Endodermal cell (in vitro differentiated cells): ENCODE measurements around the gene C1orf94. TPM values are rescaled to one million over a fixed set of nuclear protein-coding genes. Genes with fewer than 3 reads are reported as not detected.

Source experiments
- DNase-seq: peaks from one replicate; pipeline ENCODE4 v3.0.0-alpha.2; 2017
- H3K27ac ChIP-seq: 2 replicates; pipeline ENCODE4 v1.5.1; 2013; ENCODE audit warnings: mild to moderate bottlenecking, low read depth, low read length, moderate library complexity
- H3K27me3 ChIP-seq: 2 replicates; pipeline ENCODE4 v1.6.1; 2013; ENCODE audit warnings: mild to moderate bottlenecking, low read length, moderate library complexity; ENCODE audit not compliant: insufficient read depth, control insufficient read depth, poor library complexity, severe bottlenecking
- H3K36me3 ChIP-seq: 2 replicates; pipeline ENCODE4 v1.7.0; 2013; ENCODE audit warnings: mild to moderate bottlenecking, low read length, moderate library complexity; ENCODE audit not compliant: control insufficient read depth, insufficient read depth
- H3K4me1 ChIP-seq: one replicate; pipeline ENCODE4 v1.7.0; 2013; ENCODE audit warnings: low read length; ENCODE audit not compliant: control insufficient read depth, insufficient read depth
- H3K4me3 ChIP-seq: 2 replicates; pipeline ENCODE4 v1.5.1; 2013; ENCODE audit warnings: mild to moderate bottlenecking, low read length, moderate library complexity
- H3K9ac ChIP-seq: 2 replicates; pipeline ENCODE4 v1.6.1; 2013; ENCODE audit warnings: mild to moderate bottlenecking, low read length, moderate library complexity; ENCODE audit not compliant: poor library complexity, severe bottlenecking; ENCODE audit errors: extremely low read depth
- H3K9me3 ChIP-seq: 2 replicates; pipeline ENCODE4 v1.6.1; 2013; ENCODE audit warnings: mild to moderate bottlenecking, low read length, moderate library complexity; ENCODE audit not compliant: control insufficient read depth
- H3K27ac Mint-ChIP-seq: 2 replicates; pipeline ENCODE4 v1.8.0; 2020; ENCODE audit warnings: mixed read lengths
- H3K27me3 Mint-ChIP-seq: 2 replicates; pipeline ENCODE4 v1.8.0; 2021; ENCODE audit warnings: mild to moderate bottlenecking, mixed read lengths; ENCODE audit not compliant: insufficient read depth
- H3K36me3 Mint-ChIP-seq: 2 replicates; pipeline ENCODE4 v1.8.0; 2020; ENCODE audit warnings: low read depth, mixed read lengths
- H3K4me1 Mint-ChIP-seq: 2 replicates; pipeline ENCODE4 v1.8.0; 2020; ENCODE audit warnings: mixed read lengths
- H3K4me3 Mint-ChIP-seq: 2 replicates; pipeline ENCODE4 v1.8.0; 2020; ENCODE audit warnings: mild to moderate bottlenecking, moderate library complexity, mixed read lengths
- H3K9me3 Mint-ChIP-seq: 2 replicates; pipeline ENCODE4 v1.8.0; 2020; ENCODE audit warnings: mild to moderate bottlenecking, mixed read lengths
- CTCF ChIP-seq: fragments of 200-600 bp; sonication (generic); conservative IDR thresholded peaks from 2 replicates; pipeline ENCODE4 v1.5.0; 2021; ENCODE audit warnings: antibody characterized with exemption, mild to moderate bottlenecking
- WGBS, 2 experiments: methylation state at CpG; one replicate each; pipeline versions ENCODE4 v1.1.5 to v1.1.7; 2013; ENCODE audit warnings: missing lambda C conversion rate in 2 of 2, mixed read lengths in 1 of 2; ENCODE audit not compliant: insufficient coverage in 1 of 2, insufficient read length in 1 of 2; 5-methylcytosine and 5-hydroxymethylcytosine counted together
- total RNA-seq, 2 donors: library from RNA; stranded (reverse); fragmentation: NEBNext Ultra II Directional in 1 of 2; extraction: Animal tissue kit (Norgen Biotek cat#: 25700) in 1 of 2; gene quantifications; 2 replicates in 1 of 2; 3 replicates in 1 of 2; pipeline ENCODE4 v1.2.1, GENCODE V29; 2021

Gene C1orf94
- total RNA-seq, 2 donors from 2014 or later, result 0.15 to 0.29 TPM

GRCh38 chr1:34140011-34140676 is 36.6 kb upstream of the C1orf94 start:
- 67 to 100% methylated on average over 1 to 6 of the region's 7 CpGs for WGBS, 2 experiments

GRCh38 chr1:34143975-34144374 is 32.7 kb upstream of the C1orf94 start:
- Mint-ChIP-seq H3K27me3 (peaks cover 48% of the 10 kb centered on the region), H3K9me3 (no peaks in the 10 kb centered on the region), H3K27ac (no peak overlapping the region), H3K4me3 (no peak overlapping the region), H3K4me1 (peaks cover 7% of the 10 kb centered on the region), H3K36me3 (no peaks in the 10 kb centered on the region)
- WGBS, 2 experiments, result 93 to 100% methylated on average over 1 to 2 of the region's 2 CpGs
- Histone ChIP-seq H3K27me3 (peaks cover 15% of the 10 kb centered on the region), H3K4me1 (peaks cover 1% of the 10 kb centered on the region), H3K9ac (no peak overlapping the region), H3K27ac (no peak overlapping the region), H3K4me3 (no peak overlapping the region), H3K9me3 (no peaks in the 10 kb centered on the region), H3K36me3 (no peaks in the 10 kb centered on the region)
- TF ChIP-seq CTCF, result no peak
- no peak for DNase-seq

More at GRCh38 chr1:34140011-34140676, 36.6 kb upstream of the C1orf94 start:
- H3K9me3 Mint-ChIP-seq, result no peaks in the 10 kb centered on the region
- H3K27me3 Mint-ChIP-seq, result peaks cover 16% of the 10 kb centered on the region
- no peaks in the 10 kb centered on the region for H3K27me3 ChIP-seq
- H3K27ac Mint-ChIP-seq, result no peak overlapping the region
- H3K9me3 ChIP-seq, result no peaks in the 10 kb centered on the region
- H3K9ac ChIP-seq, result no peak overlapping the region
- DNase-seq, result peak; percentile 38
- H3K36me3 Mint-ChIP-seq, result no peaks in the 10 kb centered on the region
- H3K4me1 Mint-ChIP-seq, result no peaks in the 10 kb centered on the region
- no peak overlapping the region for H3K4me3 ChIP-seq
- TF ChIP-seq CTCF, result no peak
- no peaks in the 10 kb centered on the region for H3K36me3 ChIP-seq
- H3K4me3 Mint-ChIP-seq, result no peak overlapping the region
- no peaks in the 10 kb centered on the region for H3K4me1 ChIP-seq
- H3K27ac ChIP-seq, result no peak overlapping the region

GRCh38 chr1:34144766-34145165 is 31.9 kb upstream of the C1orf94 start:
- H3K4me1 ChIP-seq, result peaks cover 2% of the 10 kb centered on the region
- H3K27me3 ChIP-seq, result peaks cover 15% of the 10 kb centered on the region
- Mint-ChIP-seq H3K36me3 (no peaks in the 10 kb centered on the region), H3K4me3 (no peak overlapping the region), H3K9me3 (no peaks in the 10 kb centered on the region), H3K27me3 (peaks cover 55% of the 10 kb centered on the region), H3K4me1 (peaks cover 15% of the 10 kb centered on the region), H3K27ac (no peak overlapping the region)
- H3K36me3 ChIP-seq, result no peaks in the 10 kb centered on the region
- TF ChIP-seq CTCF, result no peak
- no peak overlapping the region for H3K4me3 ChIP-seq
- H3K9ac ChIP-seq, result no peak overlapping the region
- no peak overlapping the region for H3K27ac ChIP-seq
- DNase-seq, result no peak
- H3K9me3 ChIP-seq, result no peaks in the 10 kb centered on the region
- WGBS, 2 experiments, result 90 to 92% methylated on average over 3 to 6 of the region's 6 CpGs
